ENCODE data around the gene OXER1. TPM values are rescaled to one million over a fixed set of nuclear protein-coding genes. Genes with fewer than 3 reads are reported as not detected.
"Not testable (repeated sequence)": the region's sequence is repeated elsewhere in the genome, so short reads cannot be mapped to it uniquely, and the experiment has no call there.

Gene OXER1
- total RNA-seq, 4 donors from 2014 or later, result 0.56 TPM; not detected in 3

GRCh38 chr2:42742740-42743658 is 20.9 kb downstream of the OXER1 start:
- intact Hi-C loops (cut with DNase I; ENCODE audit: low total_unique reads), result no loop called here
- Histone ChIP-seq H3K4me1 (no peaks in the 10 kb centered on the region), H3K36me3 (no peaks in the 10 kb centered on the region), H3K27me3 (no peaks in the 10 kb centered on the region), H3K4me3 (no peak overlapping the region), H3K27ac (no peak overlapping the region), H3K9me3 (no peaks in the 10 kb centered on the region)
- TF ChIP-seq POLR2A (IDR thresholded peaks at IDR 0.05), result no peak
- TF ChIP-seq CTCF (IDR thresholded peaks at IDR 0.05 in 4 of 5, conservative IDR thresholded peaks at IDR 0.05 in 1 of 5), result no peak
- DNase-seq (no peak), ATAC-seq (no peak)
- in situ Hi-C loops (cut with MboI; ENCODE audit: low sequenced_read_pairs in 4 of 4), result no loop called here

- intact Hi-C loops (cut with DNase I; ENCODE audit: low total_unique reads) (no loop called here), in situ Hi-C loops (cut with MboI; ENCODE audit: low sequenced_read_pairs in 4 of 4) (no loop called here)
- TF ChIP-seq POLR2A (IDR thresholded peaks at IDR 0.05) (no peak), CTCF (IDR thresholded peaks at IDR 0.05 in 4 of 5, conservative IDR thresholded peaks at IDR 0.05 in 1 of 5) (no peak)
- Histone ChIP-seq H3K36me3 (no peaks in the 10 kb centered on the region), H3K4me1 (no peaks in the 10 kb centered on the region), H3K27ac (no peak overlapping the region), H3K9me3 (no peaks in the 10 kb centered on the region), H3K4me3 (no peak overlapping the region), H3K27me3 (no peaks in the 10 kb centered on the region)
- DNase-seq, result no peak
- ATAC-seq, result no peak
Observed at GRCh38 chr2:42741140-42741539, 22.8 kb downstream of the OXER1 start.

GRCh38 chr2:42736598-42737322 is 27.2 kb downstream of the OXER1 start:
- in situ Hi-C loops (cut with MboI; ENCODE audit: low sequenced_read_pairs in 4 of 4), result no loop called here
- Histone ChIP-seq H3K36me3 (peaks cover 0 to 8% of the 10 kb centered on the region in 2 donors), H3K27ac (no peak overlapping the region), H3K9me3 (no peaks in the 10 kb centered on the region), H3K4me3 (no peak overlapping the region), H3K4me1 (no peaks in the 10 kb centered on the region), H3K27me3 (no peaks in the 10 kb centered on the region)
- DNase-seq, result no peak
- intact Hi-C loops (cut with DNase I; ENCODE audit: low total_unique reads), result no loop called here
- no peak for TF ChIP-seq POLR2A (IDR thresholded peaks at IDR 0.05)
- TF ChIP-seq CTCF (IDR thresholded peaks at IDR 0.05 in 4 of 5, conservative IDR thresholded peaks at IDR 0.05 in 1 of 5), result no peak
- ATAC-seq, result no peak

- in situ Hi-C loops (cut with MboI; ENCODE audit: low sequenced_read_pairs in 4 of 4), result no loop called here
Observed at GRCh38 chr2:42733852-42734251, 30.1 kb downstream of the OXER1 start.

GRCh38 chr2:42731316-42731715 is 32.6 kb downstream of the OXER1 start:
- peaks cover 0 to 12% of the 10 kb centered on the region in 2 donors for H3K36me3 ChIP-seq
- H3K9me3 ChIP-seq; in situ Hi-C loops (cut with MboI; ENCODE audit: low sequenced_read_pairs in 4 of 4); H3K27ac ChIP-seq; ATAC-seq; intact Hi-C loops (cut with DNase I; ENCODE audit: low total_unique reads); H3K27me3 ChIP-seq; H3K4me1 ChIP-seq; DNase-seq; H3K4me3 ChIP-seq: not testable (repeated sequence)

More at GRCh38 chr2:42733852-42734251, 30.1 kb downstream of the OXER1 start:
- no peak for ATAC-seq
- Histone ChIP-seq H3K4me1 (no peaks in the 10 kb centered on the region), H3K27ac (no peak overlapping the region), H3K4me3 (no peak overlapping the region), H3K27me3 (no peaks in the 10 kb centered on the region), H3K9me3 (no peaks in the 10 kb centered on the region), H3K36me3 (peaks cover 0 to 12% of the 10 kb centered on the region in 2 donors)
- TF ChIP-seq CTCF (IDR thresholded peaks at IDR 0.05 in 4 of 5, conservative IDR thresholded peaks at IDR 0.05 in 1 of 5), result no peak
- TF ChIP-seq POLR2A (IDR thresholded peaks at IDR 0.05), result no peak
- DNase-seq, result no peak
- intact Hi-C loops (cut with DNase I; ENCODE audit: low total_unique reads), result no loop called here
